HUES64 (cell line): ENCODE data around the gene RRN3.
"Not testable (repeated sequence)": the region's sequence is repeated elsewhere in the genome, so short reads cannot be mapped to it uniquely, and the experiment has no call there.

ENCODE experiments used
- H3K27ac ChIP-seq: 2 replicates; pipeline ENCODE4 v1.7.0; 2013; ENCODE audit warnings: low read depth, low read length, inconsistent platforms
- H3K27me3 ChIP-seq: 2 replicates; pipeline ENCODE4 v1.6.1; 2013; ENCODE audit warnings: mild to moderate bottlenecking, low read length; ENCODE audit not compliant: insufficient read depth
- H3K36me3 ChIP-seq: 2 replicates; pipeline ENCODE4 v1.6.1; 2013; ENCODE audit warnings: mild to moderate bottlenecking, low read length; ENCODE audit not compliant: insufficient read depth
- H3K4me1 ChIP-seq: 2 replicates; pipeline ENCODE4 v1.6.1; 2013; ENCODE audit warnings: mild to moderate bottlenecking, low read length, moderate library complexity; ENCODE audit not compliant: insufficient read depth
- H3K4me3 ChIP-seq: 2 replicates; pipeline ENCODE4 v1.5.1; 2013; ENCODE audit warnings: mild to moderate bottlenecking, low read length, moderate library complexity
- H3K9ac ChIP-seq: 2 replicates; pipeline ENCODE4 v1.6.1; 2013; ENCODE audit warnings: mild to moderate bottlenecking, low read depth, low read length
- H3K9me3 ChIP-seq: 2 replicates; pipeline ENCODE4 v1.6.1; 2013; ENCODE audit warnings: low read depth, low read length; ENCODE audit not compliant: insufficient read depth
- WGBS: fragments of 150-250, 120-280 bp; methylation state at CpG from one replicate; pipeline ENCODE4 v1.1.7; 2013; ENCODE audit warnings: missing lambda C conversion rate; 5-methylcytosine and 5-hydroxymethylcytosine counted together

RRN3 gene

GRCh38 chr16:15055141-15056053 lies 38.7 kb downstream of the RRN3 start:
- H3K9ac ChIP-seq, result peak overlapping the region; percentile 81
- H3K27ac ChIP-seq, result peak overlapping the region; percentile 37; the same call in 1 of the 2 replicates
- WGBS, result 4% methylated on average over 81 of the region's 81 CpGs
- no peaks in the 10 kb centered on the region for H3K9me3 ChIP-seq
- H3K36me3 ChIP-seq, result peaks cover 18% of the 10 kb centered on the region
- H3K4me1 ChIP-seq, result no peaks in the 10 kb centered on the region
- H3K27me3 ChIP-seq, result no peaks in the 10 kb centered on the region
- peak overlapping the region; percentile 90 for H3K4me3 ChIP-seq

GRCh38 chr16:15054357-15055140 lies 39.5 kb downstream of the RRN3 start:
- H3K4me3 ChIP-seq, result peak overlapping the region; percentile 90
- peaks cover 9% of the 10 kb centered on the region for H3K36me3 ChIP-seq
- WGBS, result 89% methylated on average over 19 of the region's 19 CpGs
- H3K9ac ChIP-seq, result peak overlapping the region; percentile 81; the same call in 1 of the 2 replicates
- H3K4me1 ChIP-seq, result no peaks in the 10 kb centered on the region
- no peak overlapping the region for H3K27ac ChIP-seq
- H3K27me3 ChIP-seq, result no peaks in the 10 kb centered on the region
- no peaks in the 10 kb centered on the region for H3K9me3 ChIP-seq

GRCh38 chr16:15053904-15054303 lies 40.2 kb downstream of the RRN3 start:
- Histone ChIP-seq H3K4me1 (no peaks in the 10 kb centered on the region), H3K9me3 (no peaks in the 10 kb centered on the region), H3K4me3 (no peak overlapping the region), H3K27ac (no peak overlapping the region), H3K27me3 (no peaks in the 10 kb centered on the region), H3K36me3 (peaks cover 3% of the 10 kb centered on the region), H3K9ac (no peak overlapping the region)
- WGBS, result 95% methylated on average over 10 of the region's 10 CpGs

DNA sequence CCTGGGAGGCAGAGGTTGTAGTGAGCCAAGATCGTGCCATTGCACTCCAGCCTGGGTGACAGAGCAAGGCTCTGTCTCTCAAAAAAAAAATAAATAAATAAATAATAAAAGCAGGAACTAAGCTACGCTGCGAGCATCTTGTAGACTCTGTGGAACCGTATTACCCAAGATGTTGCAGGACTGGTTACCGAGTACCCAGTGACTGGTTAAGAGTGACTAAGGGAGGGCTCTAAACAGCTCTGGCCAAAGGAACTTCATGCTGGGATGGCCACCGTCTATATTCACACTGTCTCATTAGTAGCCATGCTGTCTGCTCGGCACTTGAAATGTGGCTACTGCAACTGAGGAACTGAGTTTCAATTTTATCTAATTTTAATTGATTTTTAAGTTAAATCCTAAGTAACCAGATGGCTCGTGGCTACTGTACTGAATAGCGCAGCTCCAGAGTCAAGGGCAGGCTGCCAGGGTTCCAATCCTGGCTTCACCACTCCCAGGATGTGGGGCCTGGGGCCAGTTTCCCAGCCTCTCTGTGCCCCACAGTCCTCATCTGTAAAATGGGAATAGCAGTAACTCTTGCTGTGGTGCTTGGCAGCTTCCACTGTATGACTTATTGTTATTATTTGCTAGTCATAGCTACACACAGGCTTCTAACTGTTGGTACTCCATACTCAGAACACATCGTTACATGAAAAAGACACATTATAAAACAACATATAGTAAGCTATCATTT lies 41.2 kb downstream of the RRN3 start:
- 89% methylated on average over 9 of the region's 10 CpGs for WGBS
- H3K36me3 ChIP-seq, result no peaks in the 10 kb centered on the region
- no peak overlapping the region for H3K9ac ChIP-seq
- no peaks in the 10 kb centered on the region for H3K4me1 ChIP-seq
- H3K27ac ChIP-seq, result no peak overlapping the region
- H3K27me3 ChIP-seq, result no peaks in the 10 kb centered on the region
- no peak overlapping the region for H3K4me3 ChIP-seq
- H3K9me3 ChIP-seq, result no peaks in the 10 kb centered on the region

DNA sequence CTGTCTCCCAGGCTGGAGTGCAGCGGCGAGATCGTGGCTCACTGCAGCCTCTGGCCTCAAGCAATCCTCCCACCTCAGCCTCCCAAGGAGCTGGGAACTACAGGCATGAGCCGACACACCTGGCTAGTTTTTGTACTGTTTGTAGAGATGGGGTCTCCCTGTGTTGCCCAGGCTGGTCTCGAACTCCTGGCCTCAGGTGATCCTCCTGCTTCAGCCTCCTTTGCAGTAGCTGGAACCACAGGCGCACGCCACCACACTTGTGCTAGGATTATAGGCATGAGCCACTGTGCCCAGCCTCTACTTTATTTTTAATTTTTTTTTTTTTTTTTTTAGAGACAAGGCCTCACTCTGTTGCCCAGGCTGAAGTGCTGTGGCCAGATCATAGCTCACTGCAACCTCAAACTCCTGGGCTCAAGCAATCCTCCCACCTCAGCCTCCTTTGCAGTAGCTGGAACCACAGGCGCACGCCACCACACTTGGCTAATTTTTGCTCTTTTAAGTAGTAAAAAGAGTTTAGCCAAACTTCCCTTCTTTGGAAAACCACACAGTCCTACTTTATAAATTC lies 42.6 kb downstream of the RRN3 start:
- Histone ChIP-seq H3K9ac (no peak overlapping the region), H3K4me3 (no peak overlapping the region), H3K9me3 (no peaks in the 10 kb centered on the region), H3K36me3 (peaks cover 7% of the 10 kb centered on the region), H3K4me1 (no peaks in the 10 kb centered on the region), H3K27ac (no peak overlapping the region), H3K27me3 (no peaks in the 10 kb centered on the region)
- WGBS, result 97% methylated on average over 9 of the region's 9 CpGs

- not testable (repeated sequence) for H3K4me3 ChIP-seq, H3K4me1 ChIP-seq, H3K36me3 ChIP-seq, H3K9me3 ChIP-seq, H3K27me3 ChIP-seq, H3K9ac ChIP-seq, H3K27ac ChIP-seq
- 100% methylated on average over 1 of the region's 1 CpG for WGBS
Measured at GRCh38 chr16:15050440-15050839, 43.6 kb downstream of the RRN3 start.

DNA sequence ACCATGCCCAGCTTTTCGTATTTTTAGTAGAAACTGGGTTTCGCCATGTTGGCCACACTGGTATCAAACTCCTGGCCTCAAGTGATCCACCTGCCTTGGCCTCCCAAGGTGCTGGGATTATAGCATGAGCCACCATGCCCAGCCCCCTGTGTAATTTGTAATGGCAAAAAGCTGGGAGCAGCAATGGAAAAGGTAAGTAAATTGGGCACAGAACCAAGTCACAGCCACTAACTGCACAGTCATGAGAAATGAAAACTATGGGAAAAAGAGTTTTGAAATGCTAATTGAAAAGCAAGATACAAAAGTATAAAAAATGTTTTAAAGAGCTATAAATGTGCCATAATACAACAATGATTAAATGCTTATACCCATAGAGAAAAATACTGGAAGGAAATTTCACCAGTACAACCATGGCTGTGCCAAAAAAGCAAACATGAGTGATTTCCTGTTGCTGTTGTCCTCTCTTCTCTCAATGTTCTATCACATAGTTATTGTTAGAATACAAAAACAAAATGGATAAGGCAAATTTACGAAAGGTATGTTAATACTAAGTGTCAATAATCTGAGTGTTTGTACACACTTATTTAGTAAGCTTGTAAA lies 44.4 kb downstream of the RRN3 start:
- no peak overlapping the region for H3K9ac ChIP-seq
- H3K9me3 ChIP-seq, result no peaks in the 10 kb centered on the region
- 97% methylated on average over 3 of the region's 3 CpGs for WGBS
- H3K4me1 ChIP-seq, result no peaks in the 10 kb centered on the region
- H3K4me3 ChIP-seq, result no peak overlapping the region
- H3K36me3 ChIP-seq, result peaks cover 7% of the 10 kb centered on the region
- no peaks in the 10 kb centered on the region for H3K27me3 ChIP-seq
- no peak overlapping the region for H3K27ac ChIP-seq

GRCh38 chr16:15046692-15047376 lies 47.2 kb downstream of the RRN3 start:
- WGBS, result 94% methylated on average over 21 of the region's 21 CpGs
- Histone ChIP-seq H3K27me3 (no peaks in the 10 kb centered on the region), H3K9ac (no peak overlapping the region), H3K27ac (no peak overlapping the region), H3K4me1 (no peaks in the 10 kb centered on the region), H3K4me3 (no peak overlapping the region), H3K36me3 (peaks cover 13% of the 10 kb centered on the region), H3K9me3 (no peaks in the 10 kb centered on the region)

GRCh38 chr16:15045270-15045669 lies 48.8 kb downstream of the RRN3 start:
- not testable (repeated sequence) for H3K9me3 ChIP-seq, H3K4me1 ChIP-seq, H3K27ac ChIP-seq, H3K27me3 ChIP-seq, H3K9ac ChIP-seq, H3K4me3 ChIP-seq
- peaks cover 26% of the 10 kb centered on the region for H3K36me3 ChIP-seq
- WGBS, result 97% methylated on average over 9 of the region's 9 CpGs

GRCh38 chr16:15044286-15044685 lies 49.8 kb downstream of the RRN3 start:
- H3K27me3 ChIP-seq, result no peaks in the 10 kb centered on the region
- peaks cover 36% of the 10 kb centered on the region for H3K36me3 ChIP-seq
- no peak overlapping the region for H3K9ac ChIP-seq
- H3K4me3 ChIP-seq, result no peak overlapping the region
- no peaks in the 10 kb centered on the region for H3K4me1 ChIP-seq
- H3K27ac ChIP-seq, result no peak overlapping the region
- no peaks in the 10 kb centered on the region for H3K9me3 ChIP-seq
- WGBS, result 96% methylated on average over 11 of the region's 11 CpGs
